Epithelial cell of proximal tubule (primary cell): ENCODE measurements around the gene PPP1R12A. TPM values are rescaled to one million over a fixed set of nuclear protein-coding genes. Genes with fewer than 3 reads are reported as not detected.

ENCODE experiments used
- DNase-seq: peaks from one replicate; pipeline ENCODE4 v3.0.0-alpha.2; 2011; ENCODE audit warnings: low read depth
- H3K4me3 ChIP-seq: 2 replicates; pipeline ENCODE4 v1.5.1; 2011; ENCODE audit warnings: low read depth, mild to moderate bottlenecking, low read length
- CTCF ChIP-seq: conservative IDR thresholded peaks from 2 replicates; pipeline ENCODE4 v1.5.1; 2012; ENCODE audit warnings: low read depth, mild to moderate bottlenecking, low read length
- total RNA-seq: library from RNA; depleted of rRNA; stranded (reverse); fragments of >200 nt; gene quantifications from 2 replicates; pipeline ENCODE4 v1.2.3, GENCODE V29; 2015

Gene PPP1R12A
- total RNA-seq, 1 donor from 2014 or later, result 66.0 TPM

GRCh38 chr12:79765157-79765556 lies 169.7 kb downstream of the PPP1R12A start:
- no peak for DNase-seq
- no peak for TF ChIP-seq CTCF

GRCh38 chr12:79764641-79765040 lies 170.3 kb downstream of the PPP1R12A start:
- no peak overlapping the region for H3K4me3 ChIP-seq
- TF ChIP-seq CTCF, result no peak
- DNase-seq, result no peak

More at GRCh38 chr12:79765157-79765556, 169.7 kb downstream of the PPP1R12A start:
- no peak overlapping the region for H3K4me3 ChIP-seq

GRCh38 chr12:79763766-79764452 lies 171.0 kb downstream of the PPP1R12A start:
- no peak for TF ChIP-seq CTCF
- no peak overlapping the region for H3K4me3 ChIP-seq
- no peak for DNase-seq

GRCh38 chr12:79761341-79761740 lies 173.6 kb downstream of the PPP1R12A start:
- TF ChIP-seq CTCF, result no peak
- no peak overlapping the region for H3K4me3 ChIP-seq
- no peak for DNase-seq

GRCh38 chr12:79747274-79747673 lies 187.6 kb downstream of the PPP1R12A start:
- H3K4me3 ChIP-seq, result no peak overlapping the region
- no peak for DNase-seq
- TF ChIP-seq CTCF, result no peak

- peak; percentile 77 for TF ChIP-seq CTCF
- no peak overlapping the region for H3K4me3 ChIP-seq
- DNase-seq, result peak; percentile 9
Measured at GRCh38 chr12:79737875-79738718, 196.8 kb downstream of the PPP1R12A start.
